ENCODE measurements around the gene CNTN2. TPM values are rescaled to one million over a fixed set of nuclear protein-coding genes. Genes with fewer than 3 reads are reported as not detected.

The CNTN2 gene
- total RNA-seq, 2 donors from 2014 or later: 0.13 TPM; not detected in 1

- H3K9me3 Mint-ChIP-seq: no peaks in the 10 kb centered on the region
- WGBS, 2 experiments (ENCODE audit: insufficient coverage in 1 of 2, insufficient read length in 1 of 2): 91 to 93% methylated on average over 7 to 9 of the region's 9 CpGs
- no peak overlapping the region for H3K4me3 Mint-ChIP-seq
Observed at GRCh38 chr1:205072286-205072685, 29.3 kb downstream of the CNTN2 start.

GRCh38 chr1:205072881-205073280 lies 29.9 kb downstream of the CNTN2 start:
- Mint-ChIP-seq H3K27me3 (ENCODE audit: insufficient read depth) (peaks cover 2% of the 10 kb centered on the region), H3K36me3 (ENCODE audit: low read depth) (no peaks in the 10 kb centered on the region), H3K9me3 (no peaks in the 10 kb centered on the region), H3K27ac (no peak overlapping the region), H3K4me1 (no peaks in the 10 kb centered on the region), H3K4me3 (no peak overlapping the region)
- Histone ChIP-seq H3K4me3 (ENCODE audit: low read length) (no peak overlapping the region), H3K27me3 (ENCODE audit: control insufficient read depth, insufficient read depth, low read length, poor library complexity, severe bottlenecking) (no peaks in the 10 kb centered on the region), H3K36me3 (ENCODE audit: control insufficient read depth, insufficient read depth, low read length) (no peaks in the 10 kb centered on the region), H3K9me3 (ENCODE audit: control insufficient read depth, low read length) (no peaks in the 10 kb centered on the region), H3K9ac (ENCODE audit: extremely low read depth, low read length, poor library complexity, severe bottlenecking) (no peak overlapping the region), H3K27ac (ENCODE audit: low read depth, low read length) (no peak overlapping the region), H3K4me1 (ENCODE audit: control insufficient read depth, insufficient read depth, low read length) (no peaks in the 10 kb centered on the region)
- TF ChIP-seq CTCF (conservative IDR thresholded peaks at IDR 0.05): no peak
- DNase-seq: no peak
- 83 to 92% methylated on average over 1 to 8 of the region's 8 CpGs for WGBS, 2 experiments (ENCODE audit: insufficient coverage in 1 of 2, insufficient read length in 1 of 2)

More at GRCh38 chr1:205072286-205072685, 29.3 kb downstream of the CNTN2 start:
- H3K36me3 Mint-ChIP-seq (ENCODE audit: low read depth): no peaks in the 10 kb centered on the region
- Histone ChIP-seq H3K4me1 (ENCODE audit: control insufficient read depth, insufficient read depth, low read length) (no peaks in the 10 kb centered on the region), H3K27me3 (ENCODE audit: control insufficient read depth, insufficient read depth, low read length, poor library complexity, severe bottlenecking) (no peaks in the 10 kb centered on the region), H3K9ac (ENCODE audit: extremely low read depth, low read length, poor library complexity, severe bottlenecking) (no peak overlapping the region), H3K4me3 (ENCODE audit: low read length) (no peak overlapping the region), H3K36me3 (ENCODE audit: control insufficient read depth, insufficient read depth, low read length) (no peaks in the 10 kb centered on the region), H3K9me3 (ENCODE audit: control insufficient read depth, low read length) (no peaks in the 10 kb centered on the region), H3K27ac (ENCODE audit: low read depth, low read length) (no peak overlapping the region)
- H3K4me1 Mint-ChIP-seq: no peaks in the 10 kb centered on the region
- TF ChIP-seq CTCF (conservative IDR thresholded peaks at IDR 0.05): no peak
- no peak overlapping the region for H3K27ac Mint-ChIP-seq
- peaks cover 2% of the 10 kb centered on the region for H3K27me3 Mint-ChIP-seq (ENCODE audit: insufficient read depth)
- no peak for DNase-seq

- H3K9ac ChIP-seq (ENCODE audit: extremely low read depth, low read length, poor library complexity, severe bottlenecking): no peak overlapping the region
- H3K4me1 ChIP-seq (ENCODE audit: control insufficient read depth, insufficient read depth, low read length): no peaks in the 10 kb centered on the region
- no peak for DNase-seq
- H3K9me3 ChIP-seq (ENCODE audit: control insufficient read depth, low read length): no peaks in the 10 kb centered on the region
- Mint-ChIP-seq H3K27ac (no peak overlapping the region), H3K4me3 (no peak overlapping the region), H3K36me3 (ENCODE audit: low read depth) (no peaks in the 10 kb centered on the region), H3K9me3 (no peaks in the 10 kb centered on the region), H3K4me1 (no peaks in the 10 kb centered on the region), H3K27me3 (ENCODE audit: insufficient read depth) (peaks cover 2% of the 10 kb centered on the region)
- TF ChIP-seq CTCF (conservative IDR thresholded peaks at IDR 0.05): no peak
- 93 to 95% methylated on average over 11 to 12 of the region's 12 CpGs for WGBS, 2 experiments (ENCODE audit: insufficient coverage in 1 of 2, insufficient read length in 1 of 2)
- H3K36me3 ChIP-seq (ENCODE audit: control insufficient read depth, insufficient read depth, low read length): no peaks in the 10 kb centered on the region
- no peak overlapping the region for H3K4me3 ChIP-seq (ENCODE audit: low read length)
- H3K27me3 ChIP-seq (ENCODE audit: control insufficient read depth, insufficient read depth, low read length, poor library complexity, severe bottlenecking): no peaks in the 10 kb centered on the region
- H3K27ac ChIP-seq (ENCODE audit: low read depth, low read length): no peak overlapping the region
Observed at GRCh38 chr1:205073511-205073910, 30.5 kb downstream of the CNTN2 start.

Measured in endodermal cell (in vitro differentiated cells).